Trophoblast cell (in vitro differentiated cells and primary cell): ENCODE measurements around the gene GPX3.

ENCODE experiments used
- DNase-seq, 2 donors: peaks; one replicate each; pipeline ENCODE4 v3.0.0-alpha.2; 2016
- H2AFZ ChIP-seq: 2 replicates; pipeline ENCODE4 v1.6.1; 2013; ENCODE audit warnings: low read length, moderate library complexity, mild to moderate bottlenecking; ENCODE audit not compliant: insufficient read depth, poor library complexity
- H2AK5ac ChIP-seq: 2 replicates; pipeline ENCODE4 v1.6.1; 2013; ENCODE audit warnings: mild to moderate bottlenecking, low read length
- H2BK120ac ChIP-seq: 2 replicates; pipeline ENCODE4 v1.6.1; 2013; ENCODE audit warnings: low read length, mild to moderate bottlenecking, moderate library complexity; ENCODE audit not compliant: insufficient read depth, poor library complexity
- H2BK12ac ChIP-seq: 2 replicates; pipeline ENCODE4 v1.6.1; 2013; ENCODE audit warnings: mild to moderate bottlenecking, low read length, moderate library complexity
- H2BK5ac ChIP-seq: 2 replicates; pipeline ENCODE4 v1.6.1; 2013; ENCODE audit warnings: low read length, low read depth, moderate library complexity, mild to moderate bottlenecking; ENCODE audit not compliant: poor library complexity
- H3K14ac ChIP-seq: 2 replicates; pipeline ENCODE4 v1.6.1; 2013; ENCODE audit warnings: mild to moderate bottlenecking, low read length
- H3K18ac ChIP-seq: 2 replicates; pipeline ENCODE4 v1.6.1; 2013; ENCODE audit warnings: mild to moderate bottlenecking, low read length
- H3K23ac ChIP-seq: 2 replicates; pipeline ENCODE4 v1.6.1; 2013; ENCODE audit warnings: low read length
- H3K27ac ChIP-seq: 2 replicates; pipeline ENCODE4 v1.5.1; 2013; ENCODE audit warnings: low read depth, mild to moderate bottlenecking, inconsistent platforms, low read length, moderate library complexity
- H3K27me3 ChIP-seq: 2 replicates; pipeline ENCODE4 v1.6.1; 2013; ENCODE audit warnings: inconsistent platforms, mild to moderate bottlenecking, low read length, moderate library complexity; ENCODE audit not compliant: insufficient read depth
- H3K36me3 ChIP-seq, 2 experiments: 1 replicate in 1 of 2; 2 replicates in 1 of 2; pipeline ENCODE4 v1.6.1; 2013; ENCODE audit warnings: low read length in 2 of 2, mild to moderate bottlenecking in 2 of 2, moderate library complexity in 1 of 2; ENCODE audit not compliant: insufficient read depth in 2 of 2, control insufficient read depth in 1 of 2
- H3K4ac ChIP-seq: 2 replicates; pipeline ENCODE4 v1.6.1; 2013; ENCODE audit warnings: low read depth, mild to moderate bottlenecking, low read length, moderate library complexity
- H3K4me1 ChIP-seq, 2 experiments: 1 replicate in 1 of 2; 2 replicates in 1 of 2; pipeline ENCODE4 v1.6.1; 2013; ENCODE audit warnings: low read length in 2 of 2, mild to moderate bottlenecking in 2 of 2, moderate library complexity in 1 of 2; ENCODE audit not compliant: insufficient read depth in 2 of 2, control insufficient read depth in 1 of 2
- H3K4me2 ChIP-seq: 2 replicates; pipeline ENCODE4 v1.6.1; 2013; ENCODE audit warnings: inconsistent platforms, mild to moderate bottlenecking, low read length, moderate library complexity
- H3K4me3 ChIP-seq: 2 replicates; pipeline ENCODE4 v1.5.1; 2013; ENCODE audit warnings: mild to moderate bottlenecking, low read depth, low read length, inconsistent platforms
- H3K79me1 ChIP-seq: one replicate; pipeline ENCODE4 v1.6.1; 2013; ENCODE audit warnings: low read length
- H3K79me2 ChIP-seq: 2 replicates; pipeline ENCODE4 v1.6.1; 2013; ENCODE audit warnings: low read length, mild to moderate bottlenecking; ENCODE audit not compliant: control insufficient read depth, insufficient read depth, poor library complexity
- H3K9ac ChIP-seq: 2 replicates; pipeline ENCODE4 v1.6.1; 2013; ENCODE audit warnings: mild to moderate bottlenecking, low read length
- H3K9me3 ChIP-seq: 2 replicates; pipeline ENCODE4 v1.6.1; 2013; ENCODE audit warnings: low read depth, mild to moderate bottlenecking, control low read depth, inconsistent platforms, low read length; ENCODE audit not compliant: insufficient read depth
- H4K12ac ChIP-seq: 2 replicates; pipeline ENCODE4 v1.6.1; 2013; ENCODE audit warnings: low read depth, mild to moderate bottlenecking, low read length, moderate library complexity
- H4K8ac ChIP-seq: 2 replicates; pipeline ENCODE4 v1.6.1; 2013; ENCODE audit warnings: low read depth, mild to moderate bottlenecking, low read length, moderate library complexity
- H4K91ac ChIP-seq: one replicate; pipeline ENCODE4 v1.6.1; 2013; ENCODE audit warnings: low read depth, mild to moderate bottlenecking, low read length, moderate library complexity
- WGBS: extraction: QIAGEN DNeasy Blood & Tissue Kit; methylation state at CpG from one replicate; pipeline ENCODE4 v1.1.7; 2013; ENCODE audit warnings: missing lambda C conversion rate; ENCODE audit not compliant: insufficient read length, insufficient coverage; ENCODE audit errors: extremely low coverage; 5-methylcytosine and 5-hydroxymethylcytosine counted together

The GPX3 gene

GRCh38 chr5:151041577-151042268, 21.3 kb downstream of the GPX3 start:
- no peak overlapping the region for H3K9ac ChIP-seq
- H3K4me1 ChIP-seq, result peaks cover 13 to 15% of the 10 kb centered on the region in 2 experiments
- H3K18ac ChIP-seq, result no peak overlapping the region
- no peaks in the 10 kb centered on the region for H3K79me2 ChIP-seq
- H2AK5ac ChIP-seq, result no peak overlapping the region
- H3K14ac ChIP-seq, result no peak overlapping the region
- H3K23ac ChIP-seq, result no peak overlapping the region
- no peak overlapping the region for H2BK5ac ChIP-seq
- no peaks in the 10 kb centered on the region for H3K27me3 ChIP-seq
- H3K36me3 ChIP-seq, result peaks cover 42 to 46% of the 10 kb centered on the region in 2 experiments
- no peak overlapping the region for H3K4me3 ChIP-seq
- no peak overlapping the region for H2AFZ ChIP-seq
- H3K4ac ChIP-seq, result no peak overlapping the region
- no peak overlapping the region for H4K12ac ChIP-seq
- no peak overlapping the region for H2BK12ac ChIP-seq
- no peak for DNase-seq
- H3K9me3 ChIP-seq, result no peaks in the 10 kb centered on the region
- WGBS, result no CpG with 5 or more reads among the region's 11 CpGs
- H4K91ac ChIP-seq, result no peak overlapping the region
- no peak overlapping the region for H3K27ac ChIP-seq
- H3K79me1 ChIP-seq, result no peaks in the 10 kb centered on the region
- H2BK120ac ChIP-seq, result no peak overlapping the region
- H3K4me2 ChIP-seq, result no peak overlapping the region
- H4K8ac ChIP-seq, result no peak overlapping the region

- no peak overlapping the region for H4K12ac ChIP-seq
- H3K36me3 ChIP-seq, result peaks cover 38 to 43% of the 10 kb centered on the region in 2 experiments
- no peak overlapping the region for H3K4ac ChIP-seq
- no peak overlapping the region for H3K4me2 ChIP-seq
- no peak overlapping the region for H2AFZ ChIP-seq
- H2BK12ac ChIP-seq, result no peak overlapping the region
- no peak overlapping the region for H3K9ac ChIP-seq
- H3K79me1 ChIP-seq, result no peaks in the 10 kb centered on the region
- H3K14ac ChIP-seq, result no peak overlapping the region
- H3K4me3 ChIP-seq, result no peak overlapping the region
- H2BK120ac ChIP-seq, result no peak overlapping the region
- H2BK5ac ChIP-seq, result no peak overlapping the region
- no peak overlapping the region for H3K27ac ChIP-seq
- H3K79me2 ChIP-seq, result no peaks in the 10 kb centered on the region
- no peak overlapping the region for H3K18ac ChIP-seq
- H3K4me1 ChIP-seq, result peaks cover 12 to 15% of the 10 kb centered on the region in 2 experiments
- no peaks in the 10 kb centered on the region for H3K9me3 ChIP-seq
- H3K27me3 ChIP-seq, result no peaks in the 10 kb centered on the region
- no peak overlapping the region for H4K91ac ChIP-seq
- no CpG with 5 or more reads among the region's 12 CpGs for WGBS
- no peak overlapping the region for H4K8ac ChIP-seq
- no peak for DNase-seq
- no peak overlapping the region for H2AK5ac ChIP-seq
- no peak overlapping the region for H3K23ac ChIP-seq
Measured at GRCh38 chr5:151042453-151043093, 22.2 kb downstream of the GPX3 start.

DNA sequence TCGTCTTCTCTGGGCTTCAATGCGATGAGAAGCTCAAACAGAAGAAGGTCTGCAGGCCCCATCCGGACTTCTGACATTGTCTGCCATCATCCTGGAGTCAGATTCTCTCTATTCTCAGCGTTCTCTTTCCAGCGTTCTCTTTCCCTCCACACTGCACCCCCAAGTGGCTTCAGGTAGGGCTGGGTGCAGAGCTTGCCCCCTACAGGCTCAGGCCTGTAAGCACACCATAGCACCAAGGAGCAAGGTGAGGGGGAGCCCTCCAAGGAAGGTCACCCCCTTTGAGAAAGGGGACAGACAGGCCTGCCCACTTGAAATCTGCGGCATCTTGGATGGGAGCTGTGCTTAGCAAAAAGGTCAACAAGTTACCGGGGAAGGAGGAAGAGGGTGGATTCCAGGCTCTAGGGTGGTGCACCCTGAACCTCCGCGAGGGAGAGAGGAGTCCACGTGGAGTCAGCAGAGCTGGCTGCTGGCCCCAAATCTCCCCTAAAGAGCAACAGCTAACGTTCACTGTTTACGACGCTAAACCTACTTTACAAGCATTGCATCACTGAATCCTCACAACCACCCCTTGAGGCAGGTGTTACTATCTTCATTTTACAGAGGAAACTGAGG, 27.5 kb downstream of the GPX3 start:
- Histone ChIP-seq H3K27me3 (no peaks in the 10 kb centered on the region), H3K4me3 (no peak overlapping the region), H3K9ac (no peak overlapping the region), H3K79me1 (no peaks in the 10 kb centered on the region), H2AFZ (no peak overlapping the region), H3K14ac (no peak overlapping the region), H3K18ac (no peak overlapping the region), H4K12ac (no peak overlapping the region), H4K8ac (no peak overlapping the region), H3K23ac (no peak overlapping the region), H4K91ac (no peak overlapping the region), H3K27ac (no peak overlapping the region), H3K4ac (no peak overlapping the region), H3K4me2 (no peak overlapping the region), H2BK12ac (no peak overlapping the region), H3K36me3 (peaks cover 28 to 38% of the 10 kb centered on the region in 2 experiments), H2AK5ac (no peak overlapping the region), H3K9me3 (no peaks in the 10 kb centered on the region), H3K79me2 (no peaks in the 10 kb centered on the region), H2BK5ac (no peak overlapping the region), H2BK120ac (no peak overlapping the region), H3K4me1 (peaks cover 0 to under 1% of the 10 kb centered on the region in 2 experiments)
- WGBS, result no CpG with 5 or more reads among the region's 13 CpGs
- no peak for DNase-seq

- peaks cover 28 to 39% of the 10 kb centered on the region in 2 experiments for H3K36me3 ChIP-seq
- H4K91ac ChIP-seq, result no peak overlapping the region
- H2BK120ac ChIP-seq, result no peak overlapping the region
- H3K14ac ChIP-seq, result no peak overlapping the region
- no peak overlapping the region for H3K4me3 ChIP-seq
- H3K27ac ChIP-seq, result no peak overlapping the region
- no peaks in the 10 kb centered on the region for H3K9me3 ChIP-seq
- no peaks in the 10 kb centered on the region for H3K4me1 ChIP-seq
- H3K18ac ChIP-seq, result no peak overlapping the region
- peak in 1 of 2 donors; percentile 49 for DNase-seq
- H3K9ac ChIP-seq, result no peak overlapping the region
- no peaks in the 10 kb centered on the region for H3K79me1 ChIP-seq
- H2BK5ac ChIP-seq, result no peak overlapping the region
- no peak overlapping the region for H3K4ac ChIP-seq
- H4K8ac ChIP-seq, result no peak overlapping the region
- H3K4me2 ChIP-seq, result no peak overlapping the region
- no peak overlapping the region for H3K23ac ChIP-seq
- H3K27me3 ChIP-seq, result no peaks in the 10 kb centered on the region
- no CpG with 5 or more reads among the region's 7 CpGs for WGBS
- no peak overlapping the region for H2AFZ ChIP-seq
- no peak overlapping the region for H2AK5ac ChIP-seq
- no peaks in the 10 kb centered on the region for H3K79me2 ChIP-seq
- H2BK12ac ChIP-seq, result no peak overlapping the region
- no peak overlapping the region for H4K12ac ChIP-seq
Measured at GRCh38 chr5:151048526-151048925, 28.1 kb downstream of the GPX3 start.
